SK-N-SH treated with all-trans-retinoic acid at 6 μM for 48 hours (cell line): ENCODE data around the gene KRT40.

Experiments used
- ATAC-seq: fragments of 200-7000 bp; cut with Tn5 transposase; 3 replicates; pipeline ENCODE4 v1.9.1; 2020; ENCODE audit warnings: mild to moderate bottlenecking, moderate library complexity
- ARNTL ChIP-seq: fragments of 450-650 bp; formaldehyde crosslinking; IDR thresholded peaks from 2 replicates; pipeline ENCODE4 v1.5.0; 2020; ENCODE audit warnings: low read depth, mild to moderate bottlenecking, moderate library complexity, borderline replicate concordance
- BACH2 ChIP-seq: fragments of 250-450 bp; sonication (Bioruptor Pico); IDR thresholded peaks from 2 replicates; pipeline ENCODE4 v1.9.0; 2021; ENCODE audit warnings: mild to moderate bottlenecking, borderline replicate concordance
- CREB5 ChIP-seq: fragments of 250-450 bp; sonication (Bioruptor Pico); IDR thresholded peaks from 2 replicates; pipeline ENCODE4 v1.5.1; 2020; ENCODE audit warnings: low read depth, mild to moderate bottlenecking, moderate library complexity
- CSRNP3 ChIP-seq: fragments of 250-450 bp; sonication (Bioruptor Pico); IDR thresholded peaks from 2 replicates; pipeline ENCODE4 v1.5.1; 2021; ENCODE audit warnings: mild to moderate bottlenecking, moderate library complexity
- ESRRG ChIP-seq: fragments of 250-450 bp; sonication (Bioruptor Pico); IDR thresholded peaks from 2 replicates; pipeline ENCODE4 v1.6.1; 2021; ENCODE audit warnings: mild to moderate bottlenecking
- GLIS3 ChIP-seq: fragments of 250-450 bp; sonication (Bioruptor Pico); IDR thresholded peaks from 2 replicates; pipeline ENCODE4 v1.5.0; 2020; ENCODE audit warnings: mild to moderate bottlenecking, moderate library complexity
- ISL1 ChIP-seq: fragments of 250-450 bp; sonication (Bioruptor Pico); IDR thresholded peaks from 2 replicates; pipeline ENCODE4 v2.1.2; 2022; ENCODE audit warnings: mild to moderate bottlenecking, moderate library complexity
- PATZ1 ChIP-seq: fragments of 250-450 bp; sonication (Bioruptor Pico); IDR thresholded peaks from 2 replicates; pipeline ENCODE4 v1.8.0; 2020; ENCODE audit warnings: mild to moderate bottlenecking, moderate library complexity, borderline replicate concordance
- POU6F1 ChIP-seq: fragments of 250-450 bp; sonication (Bioruptor Pico); IDR thresholded peaks from 2 replicates; pipeline ENCODE4 v1.8.0; 2021; ENCODE audit warnings: low read depth, mild to moderate bottlenecking, moderate library complexity, borderline replicate concordance
- PPARA ChIP-seq: fragments of 250-450 bp; sonication (Bioruptor Pico); IDR thresholded peaks from 2 replicates; pipeline ENCODE4 v1.5.0; 2020; ENCODE audit warnings: mild to moderate bottlenecking, borderline replicate concordance
- RARB ChIP-seq: fragments of 250-450 bp; sonication (Bioruptor Pico); IDR thresholded peaks from 2 replicates; pipeline ENCODE4 v1.8.0; 2021; ENCODE audit warnings: mild to moderate bottlenecking, moderate library complexity
- SNAI2 ChIP-seq: fragments of 250-450 bp; sonication (Bioruptor Pico); IDR thresholded peaks from 2 replicates; pipeline ENCODE4 v1.5.0; 2020; ENCODE audit warnings: mild to moderate bottlenecking, moderate library complexity
- TCF4 ChIP-seq: fragments of 250-450 bp; sonication (Bioruptor Pico); IDR thresholded peaks from 2 replicates; pipeline ENCODE4 v1.8.0; 2021; ENCODE audit warnings: mild to moderate bottlenecking, moderate library complexity, borderline replicate concordance
- TOX ChIP-seq: fragments of 250-450 bp; sonication (Bioruptor Pico); IDR thresholded peaks from 2 replicates; pipeline ENCODE4 v1.8.0; 2021; ENCODE audit warnings: mild to moderate bottlenecking, moderate library complexity, borderline replicate concordance
- TSHZ2 ChIP-seq: fragments of 250-450 bp; sonication (Bioruptor Pico); IDR thresholded peaks from 2 replicates; pipeline ENCODE4 v1.5.0; 2020; ENCODE audit warnings: mild to moderate bottlenecking, moderate library complexity
- ZC3H10 ChIP-seq: fragments of 250-450 bp; sonication (Bioruptor Pico); IDR thresholded peaks from 2 replicates; pipeline ENCODE4 v1.5.1; 2021; ENCODE audit warnings: mild to moderate bottlenecking, moderate library complexity
- ZFP3 ChIP-seq: fragments of 250-450 bp; sonication (Bioruptor Pico); IDR thresholded peaks from 2 replicates; pipeline ENCODE4 v1.5.0; 2020; ENCODE audit warnings: mild to moderate bottlenecking, moderate library complexity
- ZFP30 ChIP-seq: fragments of 450-650 bp; formaldehyde crosslinking; IDR thresholded peaks from 2 replicates; pipeline ENCODE4 v1.5.0; 2022; ENCODE audit warnings: mild to moderate bottlenecking, moderate library complexity
- ZNF565 ChIP-seq: fragments of 450-650 bp; formaldehyde crosslinking; conservative IDR thresholded peaks from 2 replicates; pipeline ENCODE4 v1.5.0; 2020; ENCODE audit warnings: low read depth, mild to moderate bottlenecking, moderate library complexity
- ZNF70 ChIP-seq: fragments of 450-650 bp; formaldehyde crosslinking; IDR thresholded peaks from 2 replicates; pipeline ENCODE4 v1.5.0; 2020; ENCODE audit warnings: mild to moderate bottlenecking, moderate library complexity
- ZNF8 ChIP-seq: fragments of 450-650 bp; formaldehyde crosslinking; IDR thresholded peaks from 2 replicates; pipeline ENCODE4 v1.5.0; 2020; ENCODE audit warnings: mild to moderate bottlenecking, moderate library complexity

Gene KRT40

GRCh38 chr17:40952154-40952553 lies 32.0 kb downstream of the KRT40 start:
- TF ChIP-seq RARB (CRISPR knock-in tag) = no peak
- no peak for TF ChIP-seq CSRNP3 (CRISPR knock-in tag)
- no peak for TF ChIP-seq BACH2
- no peak for TF ChIP-seq TSHZ2 (CRISPR knock-in tag)
- no peak for TF ChIP-seq CREB5 (CRISPR knock-in tag)
- no peak for TF ChIP-seq ISL1 (CRISPR knock-in tag)
- no peak for TF ChIP-seq ZC3H10 (CRISPR knock-in tag)
- TF ChIP-seq ZNF565 = no peak
- TF ChIP-seq TOX (CRISPR knock-in tag) = no peak
- TF ChIP-seq, all 23 proteins: peak for 0

GRCh38 chr17:40951011-40951622 lies 33.0 kb downstream of the KRT40 start:
- no peak for ATAC-seq
- TF ChIP-seq ZNF8 (CRISPR knock-in tag) (no peak), ARNTL (CRISPR knock-in tag) (no peak), CSRNP3 (CRISPR knock-in tag) (no peak), BACH2 (no peak), PPARA (CRISPR knock-in tag) (no peak), ISL1 (CRISPR knock-in tag) (no peak), TSHZ2 (CRISPR knock-in tag) (no peak), GLIS3 (CRISPR knock-in tag) (no peak), POU6F1 (CRISPR knock-in tag) (no peak), ZNF70 (no peak), ESRRG (CRISPR knock-in tag) (no peak), ZFP30 (no peak), SNAI2 (CRISPR knock-in tag) (no peak), TCF4 (no peak), TOX (CRISPR knock-in tag) (no peak), RARB (CRISPR knock-in tag) (no peak), ZFP3 (CRISPR knock-in tag) (no peak), PATZ1 (CRISPR knock-in tag) (no peak), CREB5 (CRISPR knock-in tag) (no peak), ZNF565 (no peak)

More at GRCh38 chr17:40952154-40952553, 32.0 kb downstream of the KRT40 start:
- no peak for ATAC-seq
